Neutrophil (primary cell): ENCODE data around the gene MYO1H.
"Not testable (repeated sequence)": the region's sequence is repeated elsewhere in the genome, so short reads cannot be mapped to it uniquely, and the experiment has no call there.

Experiments used
- H3K27ac ChIP-seq: fragments of 200-600 bp; sonication (generic); 2 replicates; pipeline ENCODE4 v1.5.1; 2016; ENCODE audit warnings: mild to moderate bottlenecking, moderate library complexity
- H3K27me3 ChIP-seq: fragments of 200-600 bp; sonication (generic); 2 replicates; pipeline ENCODE4 v1.6.0; 2016; ENCODE audit warnings: mild to moderate bottlenecking
- H3K36me3 ChIP-seq: fragments of 200-600 bp; sonication (generic); 2 replicates; pipeline ENCODE4 v1.5.1; 2017
- H3K4me1 ChIP-seq, 2 experiments: fragments of 200-600 bp in 1 of 2; sonication (generic) in 1 of 2; 1 replicate in 1 of 2; 2 replicates in 1 of 2; pipeline versions ENCODE4 v1.5.1 to v1.6.1; 2013 to 2016; ENCODE audit warnings: low read depth in 1 of 2, low read length in 1 of 2, mild to moderate bottlenecking in 1 of 2, moderate library complexity in 1 of 2; ENCODE audit not compliant: control insufficient read depth in 1 of 2, insufficient read depth in 1 of 2
- H3K4me3 ChIP-seq, 2 experiments: fragments of 200-600 bp in 1 of 2; sonication (generic) in 1 of 2; 1 replicate in 1 of 2; 2 replicates in 1 of 2; pipeline ENCODE4 v1.5.1; 2013 to 2016; ENCODE audit warnings: low read depth in 1 of 2, low read length in 1 of 2, mild to moderate bottlenecking in 1 of 2, moderate library complexity in 1 of 2
- H3K9me3 ChIP-seq: fragments of 200-600 bp; sonication (generic); 2 replicates; pipeline ENCODE4 v1.5.1; 2016
- TF ChIP-seq, protein P1 (sequence below): fragments of 200-600 bp; sonication (generic); IDR thresholded peaks from 2 replicates; pipeline ENCODE4 v1.5.1; 2016; ENCODE audit warnings: antibody characterized with exemption

Gene MYO1H

DNA sequence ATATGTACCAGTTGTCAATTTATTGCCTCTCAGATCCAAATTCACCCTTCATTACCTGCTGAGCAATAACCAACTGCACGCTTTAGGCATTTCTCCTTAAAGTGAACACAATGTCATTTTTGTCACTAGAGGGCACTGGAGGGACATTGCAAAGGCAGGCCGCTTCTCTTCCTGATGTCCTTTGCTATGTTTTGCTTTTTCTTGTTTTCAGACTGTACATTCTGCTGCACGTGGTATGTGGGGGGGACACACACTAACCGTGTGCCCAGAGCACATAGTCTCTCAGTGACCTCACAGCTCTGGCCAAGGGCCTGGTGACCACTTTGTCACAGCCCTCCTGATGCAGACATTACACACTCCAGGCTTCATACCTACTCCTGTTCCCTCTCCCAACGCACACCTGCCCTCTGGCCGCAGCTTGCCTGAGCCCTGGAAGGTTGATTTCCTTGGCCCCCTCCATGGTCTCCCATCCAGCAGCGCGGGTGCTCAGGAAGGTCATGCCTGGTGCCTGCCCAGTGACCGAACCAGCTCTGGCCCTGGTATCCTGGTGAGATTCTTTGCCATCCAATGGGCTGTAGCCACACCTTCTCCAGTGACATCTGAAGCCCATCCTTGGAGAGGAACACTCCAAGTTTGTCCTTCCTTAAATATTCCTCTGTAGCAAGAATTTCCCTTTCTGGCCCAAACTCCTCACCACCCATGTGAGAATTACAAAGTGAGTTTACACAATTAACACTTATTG, 39.9 kb downstream of the MYO1H start:
- Histone ChIP-seq H3K27me3 (peaks cover 24% of the 10 kb centered on the region), H3K36me3 (no peaks in the 10 kb centered on the region), H3K27ac (no peak overlapping the region), H3K9me3 (no peaks in the 10 kb centered on the region), H3K4me3 (no peak overlapping the region), H3K4me1 (no peaks in the 10 kb centered on the region)
- TF ChIP-seq, protein P1, sequence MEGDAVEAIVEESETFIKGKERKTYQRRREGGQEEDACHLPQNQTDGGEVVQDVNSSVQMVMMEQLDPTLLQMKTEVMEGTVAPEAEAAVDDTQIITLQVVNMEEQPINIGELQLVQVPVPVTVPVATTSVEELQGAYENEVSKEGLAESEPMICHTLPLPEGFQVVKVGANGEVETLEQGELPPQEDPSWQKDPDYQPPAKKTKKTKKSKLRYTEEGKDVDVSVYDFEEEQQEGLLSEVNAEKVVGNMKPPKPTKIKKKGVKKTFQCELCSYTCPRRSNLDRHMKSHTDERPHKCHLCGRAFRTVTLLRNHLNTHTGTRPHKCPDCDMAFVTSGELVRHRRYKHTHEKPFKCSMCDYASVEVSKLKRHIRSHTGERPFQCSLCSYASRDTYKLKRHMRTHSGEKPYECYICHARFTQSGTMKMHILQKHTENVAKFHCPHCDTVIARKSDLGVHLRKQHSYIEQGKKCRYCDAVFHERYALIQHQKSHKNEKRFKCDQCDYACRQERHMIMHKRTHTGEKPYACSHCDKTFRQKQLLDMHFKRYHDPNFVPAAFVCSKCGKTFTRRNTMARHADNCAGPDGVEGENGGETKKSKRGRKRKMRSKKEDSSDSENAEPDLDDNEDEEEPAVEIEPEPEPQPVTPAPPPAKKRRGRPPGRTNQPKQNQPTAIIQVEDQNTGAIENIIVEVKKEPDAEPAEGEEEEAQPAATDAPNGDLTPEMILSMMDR = no peak

GRCh38 chr12:109388167-109388563, 40.5 kb downstream of the MYO1H start:
- Histone ChIP-seq H3K27me3 (peaks cover 24% of the 10 kb centered on the region), H3K27ac (no peak overlapping the region), H3K4me1 (no peaks in the 10 kb centered on the region), H3K4me3 (no peak overlapping the region), H3K36me3 (no peaks in the 10 kb centered on the region), H3K9me3 (no peaks in the 10 kb centered on the region)
- TF ChIP-seq, protein P1 = no peak

GRCh38 chr12:109389146-109389545, 41.4 kb downstream of the MYO1H start:
- Histone ChIP-seq H3K27me3 (peaks cover 17% of the 10 kb centered on the region), H3K36me3 (no peaks in the 10 kb centered on the region), H3K27ac (no peak overlapping the region), H3K4me3 (no peak overlapping the region), H3K9me3 (no peaks in the 10 kb centered on the region), H3K4me1 (no peaks in the 10 kb centered on the region)
- TF ChIP-seq, protein P1 = no peak

DNA sequence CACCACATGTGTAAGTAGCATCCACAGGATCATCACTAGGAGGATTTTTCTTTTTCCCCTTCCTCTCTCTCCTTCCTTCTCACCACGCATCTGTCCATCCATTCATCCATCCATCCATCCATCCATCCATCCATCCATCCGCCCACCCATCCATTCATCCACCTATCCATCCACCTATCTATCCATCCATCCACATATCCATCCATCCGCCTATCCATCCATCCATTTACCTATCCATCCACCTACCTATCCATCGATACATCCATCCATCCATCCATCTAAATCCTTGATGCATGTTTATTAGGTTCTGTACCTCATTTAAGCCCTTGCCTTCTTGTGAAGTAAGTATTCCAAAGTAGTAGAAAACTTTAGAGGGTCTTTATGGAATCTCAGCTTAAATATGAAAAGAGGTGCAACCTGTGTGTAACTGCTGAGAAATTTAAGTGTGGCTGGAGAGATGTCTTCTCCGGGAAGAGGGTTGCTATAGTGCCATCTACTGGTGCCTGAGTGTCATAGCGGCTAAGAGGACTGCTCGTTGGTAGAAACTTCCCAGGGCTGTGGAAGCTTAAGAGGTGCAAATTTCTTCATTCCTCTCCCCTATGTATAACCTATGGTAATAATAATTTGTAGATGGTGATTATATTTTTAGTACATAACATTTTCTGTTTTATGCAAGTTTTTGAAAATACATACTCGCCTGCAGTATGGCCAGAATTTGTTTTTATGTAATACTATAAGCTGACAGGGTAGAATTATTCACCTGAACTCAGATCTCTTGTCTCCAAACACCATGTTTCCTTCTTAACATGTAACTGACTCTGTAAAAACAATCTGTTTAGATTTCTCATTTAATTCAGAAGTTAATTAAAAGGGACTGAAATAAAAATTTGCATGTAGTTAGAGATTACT, 46.0 kb downstream of the MYO1H start:
- H3K27me3 ChIP-seq = peaks cover 8% of the 10 kb centered on the region
- H3K4me1 ChIP-seq = no peaks in the 10 kb centered on the region
- TF ChIP-seq, protein P1 = peak; percentile 70
- no peaks in the 10 kb centered on the region for H3K9me3 ChIP-seq
- no peak overlapping the region for H3K4me3 ChIP-seq
- H3K36me3 ChIP-seq = no peaks in the 10 kb centered on the region
- H3K27ac ChIP-seq = no peak overlapping the region

- Histone ChIP-seq H3K27ac (no peak overlapping the region), H3K4me3 (no peak overlapping the region), H3K9me3 (no peaks in the 10 kb centered on the region), H3K36me3 (no peaks in the 10 kb centered on the region), H3K27me3 (peaks cover 12% of the 10 kb centered on the region), H3K4me1 (no peaks in the 10 kb centered on the region)
- TF ChIP-seq, protein P1 = no peak
Measured at GRCh38 chr12:109394891-109395290, 47.2 kb downstream of the MYO1H start.

- not testable (repeated sequence) for H3K4me3 ChIP-seq, H3K9me3 ChIP-seq, H3K4me1 ChIP-seq, H3K27ac ChIP-seq, H3K36me3 ChIP-seq
- H3K27me3 ChIP-seq = peaks cover 45% of the 10 kb centered on the region
Measured at GRCh38 chr12:109404841-109405240, 57.1 kb downstream of the MYO1H start.

- H3K36me3 ChIP-seq, H3K4me3 ChIP-seq, H3K4me1 ChIP-seq: not testable (repeated sequence)
Measured at GRCh38 chr12:109406147-109406546, 58.4 kb downstream of the MYO1H start.

More at GRCh38 chr12:109406147-109406546, 58.4 kb downstream of the MYO1H start:
- peaks cover 32% of the 10 kb centered on the region for H3K27me3 ChIP-seq
- H3K9me3 ChIP-seq, H3K27ac ChIP-seq: not testable (repeated sequence)
